ENCODE results near the gene C14orf132.
A peak's percentile ranks its signal among the peaks of the same experiment; 100 is the strongest.

Gene C14orf132

DNA sequence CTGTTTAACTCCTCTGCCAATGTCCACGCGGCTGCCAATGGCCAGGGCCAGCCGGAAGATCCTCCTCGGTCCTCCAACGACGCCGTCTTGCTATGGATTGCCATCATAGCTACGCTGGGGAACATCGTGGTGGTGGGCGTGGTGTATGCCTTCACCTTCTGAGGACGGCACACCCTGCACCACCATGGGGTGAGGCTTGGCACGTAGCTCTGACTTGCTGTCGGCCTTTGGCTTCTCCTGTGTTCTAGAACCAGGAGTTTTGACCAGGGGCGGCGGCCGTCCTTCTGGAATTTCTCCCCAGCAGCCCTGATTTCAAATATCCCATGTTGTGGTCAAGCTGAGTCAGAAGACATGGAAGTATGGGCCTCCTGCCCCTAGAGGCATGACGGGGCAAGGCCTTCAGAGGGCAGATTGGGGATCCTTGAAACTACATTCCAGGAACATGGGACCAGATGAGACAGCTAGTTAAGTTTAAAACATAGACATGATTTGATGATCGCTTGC, 47.5 kb downstream of the C14orf132 start:
- no peak overlapping the region for H3K4me3 ChIP-seq (ENCODE audit: low read depth, low read length)
- TF ChIP-seq, protein P1, sequence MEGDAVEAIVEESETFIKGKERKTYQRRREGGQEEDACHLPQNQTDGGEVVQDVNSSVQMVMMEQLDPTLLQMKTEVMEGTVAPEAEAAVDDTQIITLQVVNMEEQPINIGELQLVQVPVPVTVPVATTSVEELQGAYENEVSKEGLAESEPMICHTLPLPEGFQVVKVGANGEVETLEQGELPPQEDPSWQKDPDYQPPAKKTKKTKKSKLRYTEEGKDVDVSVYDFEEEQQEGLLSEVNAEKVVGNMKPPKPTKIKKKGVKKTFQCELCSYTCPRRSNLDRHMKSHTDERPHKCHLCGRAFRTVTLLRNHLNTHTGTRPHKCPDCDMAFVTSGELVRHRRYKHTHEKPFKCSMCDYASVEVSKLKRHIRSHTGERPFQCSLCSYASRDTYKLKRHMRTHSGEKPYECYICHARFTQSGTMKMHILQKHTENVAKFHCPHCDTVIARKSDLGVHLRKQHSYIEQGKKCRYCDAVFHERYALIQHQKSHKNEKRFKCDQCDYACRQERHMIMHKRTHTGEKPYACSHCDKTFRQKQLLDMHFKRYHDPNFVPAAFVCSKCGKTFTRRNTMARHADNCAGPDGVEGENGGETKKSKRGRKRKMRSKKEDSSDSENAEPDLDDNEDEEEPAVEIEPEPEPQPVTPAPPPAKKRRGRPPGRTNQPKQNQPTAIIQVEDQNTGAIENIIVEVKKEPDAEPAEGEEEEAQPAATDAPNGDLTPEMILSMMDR (IDR thresholded peaks at IDR 0.05; ENCODE audit: insufficient read depth, low read length, missing control alignments), result peak; percentile 12
- POLR2A ChIA-PET, result no interaction called here
- CTCF ChIA-PET, result interaction anchor here (0.6 to 22.4 kb wide), 9 partner anchors 8 to 103 kb away, joined by 3 to 708 read pairs (median 3); no protein-coding TSS in a partner anchor
- no peak for DNase-seq (ENCODE audit: low read depth, low spot score)

DNA sequence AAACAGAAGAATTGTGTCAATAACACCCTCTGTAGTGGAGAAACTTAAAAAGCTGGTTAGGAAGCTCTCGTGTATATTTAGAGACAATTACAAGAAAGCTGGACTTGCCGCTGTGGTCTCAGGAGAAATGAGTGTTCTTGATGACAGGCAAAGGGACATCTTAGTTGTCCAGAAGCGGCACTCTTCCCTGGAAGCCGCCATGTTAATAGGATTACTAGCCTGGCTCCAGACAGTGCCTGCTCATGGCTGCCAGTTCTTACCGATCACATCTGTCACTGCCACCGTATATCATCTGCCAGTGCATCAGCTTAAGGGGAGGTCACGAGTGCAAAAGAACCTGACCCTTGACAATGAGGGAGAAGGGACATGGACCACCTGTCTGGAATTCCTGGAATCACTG, 48.9 kb downstream of the C14orf132 start:
- DNase-seq (ENCODE audit: low read depth, low spot score), result no peak
- ChIA-PET POLR2A (no interaction called here), CTCF (interaction anchor here (0.9 to 22.4 kb wide), 6 partner anchors 8 to 187 kb away, joined by 3 to 708 read pairs (median 16); no protein-coding TSS in a partner anchor)
- TF ChIP-seq, protein P1 (IDR thresholded peaks at IDR 0.05; ENCODE audit: insufficient read depth, low read length, missing control alignments), result no peak
- no peak overlapping the region for H3K4me3 ChIP-seq (ENCODE audit: low read depth, low read length)

DNA sequence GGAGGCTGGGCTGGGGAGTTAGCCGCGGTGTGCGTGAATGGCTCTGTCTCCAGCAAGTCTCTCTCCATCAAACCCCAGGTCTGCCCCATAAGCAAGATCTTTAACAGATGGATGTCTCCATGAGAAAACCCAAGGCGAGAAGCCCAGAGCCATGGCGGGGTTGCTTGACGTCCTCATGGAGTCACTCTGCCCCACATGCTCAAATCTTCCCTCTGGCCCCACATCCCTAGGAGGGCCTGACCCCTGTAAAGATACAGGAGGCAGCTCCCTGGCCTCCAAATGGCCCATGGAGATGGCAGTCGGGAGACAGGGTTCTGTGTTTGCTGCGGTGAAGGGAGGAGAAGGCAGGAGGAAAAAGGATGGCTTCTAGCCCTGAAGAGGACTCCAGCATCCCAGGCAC, 49.3 kb downstream of the C14orf132 start:
- POLR2A ChIA-PET, result no interaction called here
- H3K4me3 ChIP-seq (ENCODE audit: low read depth, low read length), result no peak overlapping the region
- no peak for DNase-seq (ENCODE audit: low read depth, low spot score)
- TF ChIP-seq, protein P1 (IDR thresholded peaks at IDR 0.05; ENCODE audit: insufficient read depth, low read length, missing control alignments), result no peak
- CTCF ChIA-PET, result interaction anchor here (5.0 to 22.4 kb wide), 3 partner anchors 10 to 91 kb away, joined by 28 to 708 read pairs (median 37); no protein-coding TSS in a partner anchor

DNA sequence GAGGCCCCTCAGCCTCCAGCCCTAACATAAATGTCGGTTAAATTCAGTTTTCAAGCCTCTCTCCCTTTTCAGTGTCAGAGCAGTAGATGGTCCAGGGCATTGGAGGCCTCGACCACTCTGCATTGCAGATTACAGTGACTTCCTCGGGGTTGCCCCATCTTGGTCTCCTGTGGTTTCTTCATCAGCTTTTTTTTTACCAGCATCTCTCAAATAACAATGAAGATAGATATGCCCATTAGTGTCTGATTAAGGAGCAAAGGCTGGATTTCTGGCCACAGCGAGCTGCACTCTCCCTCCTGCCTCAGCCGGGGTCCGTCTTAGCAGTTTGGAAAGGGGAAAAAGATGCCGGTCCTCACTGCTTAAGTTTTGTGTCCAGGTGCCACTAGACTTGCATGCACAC, 49.7 kb downstream of the C14orf132 start:
- DNase-seq (ENCODE audit: low read depth, low spot score), result no peak
- H3K4me3 ChIP-seq (ENCODE audit: low read depth, low read length), result no peak overlapping the region
- CTCF ChIA-PET, result interaction anchor here (0.7 to 22.4 kb wide), 5 partner anchors 10 to 187 kb away, joined by 3 to 708 read pairs (median 28); no protein-coding TSS in a partner anchor
- POLR2A ChIA-PET, result no interaction called here
- TF ChIP-seq, protein P1 (IDR thresholded peaks at IDR 0.05; ENCODE audit: insufficient read depth, low read length, missing control alignments), result no peak

DNA sequence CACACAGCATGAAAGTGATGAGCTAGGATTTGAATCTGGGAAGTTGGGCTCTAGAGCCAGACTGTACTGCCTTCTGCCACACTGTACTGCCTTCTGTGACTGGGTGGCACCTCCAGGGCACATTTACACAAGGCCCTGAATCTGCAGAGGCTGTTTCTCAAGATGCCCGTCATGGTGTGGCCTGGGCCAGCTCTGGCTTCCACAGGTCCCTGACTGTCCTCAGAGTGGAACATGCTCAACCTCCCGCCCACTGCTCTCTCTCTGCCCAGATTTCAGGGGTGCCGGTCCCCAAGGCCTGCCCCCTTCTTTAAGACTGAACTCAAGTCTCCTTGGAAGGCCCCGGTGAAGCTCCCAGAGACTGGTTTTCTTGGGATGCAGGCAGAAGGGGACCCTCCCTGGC, 50.2 kb downstream of the C14orf132 start:
- TF ChIP-seq, protein P1 (IDR thresholded peaks at IDR 0.05; ENCODE audit: insufficient read depth, low read length, missing control alignments), result no peak
- DNase-seq (ENCODE audit: low read depth, low spot score), result no peak
- CTCF ChIA-PET, result interaction anchor here (0.7 to 22.4 kb wide), 5 partner anchors 9 to 187 kb away, joined by 3 to 708 read pairs (median 28); no protein-coding TSS in a partner anchor
- POLR2A ChIA-PET, result interaction anchor here (0.6 kb wide), 1 partner anchor 49 kb away, joined by 3 read pairs; no protein-coding TSS in a partner anchor
- no peak overlapping the region for H3K4me3 ChIP-seq (ENCODE audit: low read depth, low read length)

DNA sequence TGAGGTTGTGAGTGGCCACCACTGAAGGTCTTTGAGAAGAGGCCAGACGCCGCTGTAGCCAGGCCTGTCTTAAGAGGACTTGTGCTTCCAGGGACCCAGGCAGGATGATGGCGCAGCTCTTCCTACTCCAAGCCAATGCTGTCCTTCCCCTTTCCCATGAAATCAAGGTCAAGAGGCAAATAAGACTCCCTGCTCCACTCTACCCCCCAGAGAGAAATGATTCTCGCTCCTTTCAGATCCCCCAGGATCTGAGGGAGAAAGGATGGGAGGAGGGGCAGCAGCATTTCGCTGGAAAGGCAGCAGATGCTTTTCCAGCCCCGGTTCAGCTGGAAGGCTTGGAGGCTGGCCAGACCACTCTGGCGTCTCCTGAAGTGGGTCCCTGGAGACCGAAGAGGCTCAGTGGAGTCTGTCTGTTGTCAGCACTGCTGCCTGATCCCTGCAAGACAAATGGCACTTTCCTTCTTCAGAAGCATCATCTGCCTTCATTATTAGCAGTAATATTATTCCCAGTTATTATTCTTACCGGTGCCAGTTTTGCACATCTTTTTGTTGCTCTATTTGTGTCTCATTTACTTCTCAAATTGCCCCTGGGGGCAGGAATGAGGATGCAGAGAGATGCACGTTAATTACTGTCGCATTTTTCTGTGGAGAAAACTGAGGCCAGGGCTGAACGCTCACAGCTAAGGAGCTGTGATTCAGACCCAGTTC, 51.4 kb downstream of the C14orf132 start:
- TF ChIP-seq, protein P1 (IDR thresholded peaks at IDR 0.05; ENCODE audit: insufficient read depth, low read length, missing control alignments), result no peak
- DNase-seq (ENCODE audit: low read depth, low spot score), result no peak
- peak overlapping the region; percentile 18 for H3K4me3 ChIP-seq (ENCODE audit: low read depth, low read length)
- CTCF ChIA-PET, result interaction anchor here (1.0 to 22.4 kb wide), 7 partner anchors 8 to 186 kb away, joined by 3 to 708 read pairs (median 6); no protein-coding TSS in a partner anchor
- POLR2A ChIA-PET, result no interaction called here
